ENCODE data around the gene INO80E.

The INO80E gene

GRCh38 chr16:29968205-29968604 is 27.8 kb upstream of the INO80E start:
- TF ChIP-seq CTCF (IDR thresholded peaks at IDR 0.05; ENCODE audit: unreplicated experiment in 3 of 3): no peak
- Mint-ChIP-seq H3K9me3 (peaks cover 4% of the 10 kb centered on the region), H3K36me3 (ENCODE audit: low read depth) (peaks cover 51% of the 10 kb centered on the region), H3K4me1 (no peaks in the 10 kb centered on the region), H3K27ac (no peak overlapping the region), H3K4me3 (no peak overlapping the region), H3K27me3 (ENCODE audit: low read depth) (no peaks in the 10 kb centered on the region)

GRCh38 chr16:29971304-29971703 is 24.7 kb upstream of the INO80E start:
- no peaks in the 10 kb centered on the region for H3K27me3 Mint-ChIP-seq (ENCODE audit: low read depth)
- no peak overlapping the region for H3K4me3 Mint-ChIP-seq
- peaks cover 43% of the 10 kb centered on the region for H3K36me3 Mint-ChIP-seq (ENCODE audit: low read depth)
- H3K9me3 Mint-ChIP-seq: peaks cover 5% of the 10 kb centered on the region
- no peak for TF ChIP-seq CTCF (IDR thresholded peaks at IDR 0.05; ENCODE audit: unreplicated experiment in 3 of 3)
- peak overlapping the region in 1 of 3 experiments; percentile 34 for H3K27ac Mint-ChIP-seq
- H3K4me1 Mint-ChIP-seq: peaks cover 17% of the 10 kb centered on the region

- Mint-ChIP-seq H3K4me1 (peaks cover 27% of the 10 kb centered on the region), H3K27me3 (ENCODE audit: low read depth) (no peaks in the 10 kb centered on the region), H3K4me3 (peak overlapping the region in 1 of 3 experiments; percentile 96), H3K36me3 (ENCODE audit: low read depth) (peaks cover 43% of the 10 kb centered on the region), H3K27ac (no peak overlapping the region), H3K9me3 (peaks cover 5% of the 10 kb centered on the region)
- no peak for TF ChIP-seq CTCF (IDR thresholded peaks at IDR 0.05; ENCODE audit: unreplicated experiment in 3 of 3)
Measured at GRCh38 chr16:29972500-29972899, 23.5 kb upstream of the INO80E start.

- H3K36me3 Mint-ChIP-seq (ENCODE audit: low read depth): peaks cover 44% of the 10 kb centered on the region
- H3K9me3 Mint-ChIP-seq: peaks cover 5% of the 10 kb centered on the region
- H3K4me3 Mint-ChIP-seq: peak overlapping the region; percentile 95 to 100 (median 96)
- no peak for TF ChIP-seq CTCF (IDR thresholded peaks at IDR 0.05; ENCODE audit: unreplicated experiment in 3 of 3)
- H3K27ac Mint-ChIP-seq: peak overlapping the region; percentile 72 to 97 (median 95)
- peaks cover 27% of the 10 kb centered on the region for H3K4me1 Mint-ChIP-seq
- H3K27me3 Mint-ChIP-seq (ENCODE audit: low read depth): no peaks in the 10 kb centered on the region
Measured at GRCh38 chr16:29972992-29973383, 23.1 kb upstream of the INO80E start.

GRCh38 chr16:29973384-29974246 is 22.4 kb upstream of the INO80E start, which contains the start of gene TAOK2:
TAOK2 (plus strand) TSS chr16:29973868; CDS start chr16:29977773, 3,905 bp downstream.
- Mint-ChIP-seq H3K9me3 (peaks cover 5% of the 10 kb centered on the region), H3K27ac (peak within 1 kb of the TSS; percentile 73 to 97 (median 95)), H3K4me1 (peaks cover 27% of the 10 kb centered on the region), H3K4me3 (peak within 1 kb of the TSS; percentile 95 to 100 (median 96)), H3K36me3 (ENCODE audit: low read depth) (peaks cover 44% of the 10 kb centered on the region), H3K27me3 (ENCODE audit: low read depth) (no peaks in the 10 kb centered on the region)
- TF ChIP-seq CTCF (IDR thresholded peaks at IDR 0.05; ENCODE audit: unreplicated experiment in 3 of 3): no peak

Data from nephron (organoid).